DND-41 (cell line): ENCODE results near the gene BARHL1.

ENCODE experiments used
- ATAC-seq: fragments of 200-7000 bp; cut with Tn5 transposase; 3 replicates; pipeline ENCODE4 v1.9.1; 2021; ENCODE audit warnings: low read depth; ENCODE audit not compliant: insufficient read depth
- DNase-seq: peaks from one replicate; pipeline ENCODE4 v3.0.0-alpha.2; 2020
- H2AFZ ChIP-seq: 2 replicates; pipeline ENCODE4 v1.6.0; 2012; ENCODE audit warnings: low read depth, low read length
- H3K27ac ChIP-seq: 2 replicates; pipeline ENCODE4 v1.5.1; 2012; ENCODE audit warnings: low read length, inconsistent platforms
- H3K27me3 ChIP-seq: fragments of 200-600 bp; sonication (generic); 2 replicates; pipeline ENCODE4 v1.6.0; 2012; ENCODE audit warnings: low read length, mild to moderate bottlenecking, inconsistent platforms; ENCODE audit not compliant: insufficient read depth, poor library complexity
- H3K36me3 ChIP-seq: 2 replicates; pipeline ENCODE4 v1.5.1; 2012; ENCODE audit warnings: low read length, inconsistent platforms; ENCODE audit not compliant: insufficient read depth
- H3K4me1 ChIP-seq: 2 replicates; pipeline ENCODE4 v1.5.1; 2012; ENCODE audit warnings: mild to moderate bottlenecking, low read length; ENCODE audit not compliant: insufficient read depth
- H3K4me2 ChIP-seq: 2 replicates; pipeline ENCODE4 v1.6.0; 2012; ENCODE audit warnings: mild to moderate bottlenecking, moderate library complexity, low read length, inconsistent platforms; ENCODE audit not compliant: insufficient read depth
- H3K4me3 ChIP-seq, 2 experiments: fragments of 200-600 bp in 1 of 2; shearing (Covaris generic) in 1 of 2; 2 replicates each; pipeline ENCODE4 v1.5.1; 2012 to 2016; ENCODE audit warnings: inconsistent platforms in 2 of 2, low read length in 2 of 2, mild to moderate bottlenecking in 2 of 2, low read depth in 1 of 2, moderate library complexity in 1 of 2
- H3K79me2 ChIP-seq: 2 replicates; pipeline ENCODE4 v1.6.0; 2012; ENCODE audit warnings: low read length, inconsistent platforms; ENCODE audit not compliant: insufficient read depth
- H3K9ac ChIP-seq: 2 replicates; pipeline ENCODE4 v1.6.0; 2012; ENCODE audit warnings: low read depth, mild to moderate bottlenecking, inconsistent platforms, low read length, moderate library complexity
- H3K9me3 ChIP-seq: 2 replicates; pipeline ENCODE4 v1.5.1; 2012; ENCODE audit warnings: low read length, moderate library complexity, mild to moderate bottlenecking, inconsistent platforms; ENCODE audit not compliant: insufficient read depth, severe bottlenecking
- H4K20me1 ChIP-seq: 2 replicates; pipeline ENCODE4 v1.6.0; 2012; ENCODE audit warnings: low read length; ENCODE audit not compliant: insufficient read depth
- EZH2 ChIP-seq: IDR thresholded peaks from 3 replicates; pipeline ENCODE4 v1.6.1; 2012; ENCODE audit warnings: borderline replicate concordance, low read depth, mild to moderate bottlenecking, moderate library complexity, low read length, inconsistent platforms; ENCODE audit not compliant: severe bottlenecking
- TF ChIP-seq, protein P1 (sequence below): IDR thresholded peaks from 2 replicates; pipeline ENCODE4 v1.5.1; 2012; ENCODE audit warnings: borderline replicate concordance, low read length, moderate library complexity, mild to moderate bottlenecking; ENCODE audit not compliant: poor library complexity, severe bottlenecking; ENCODE audit errors: extremely low read depth

Gene BARHL1

DNA sequence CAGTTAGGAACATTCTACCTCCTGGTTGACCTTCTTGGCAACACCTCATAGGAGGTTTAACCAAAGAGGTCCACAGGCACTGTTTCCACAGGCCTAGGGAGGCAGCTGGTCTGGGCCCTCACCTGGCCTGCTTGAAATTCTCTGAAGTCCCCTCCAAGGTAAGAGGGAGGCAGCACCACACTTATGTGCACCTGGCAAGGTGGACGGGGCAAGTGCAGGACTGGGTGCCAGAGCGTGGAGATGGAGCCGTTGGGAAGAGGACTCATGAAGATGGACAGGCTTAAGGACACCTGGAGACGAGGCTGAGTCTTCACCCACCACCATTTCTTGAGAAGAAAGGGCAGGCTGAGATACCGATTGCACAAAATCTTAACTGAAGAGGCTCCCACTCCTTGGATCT is 6.6 kb upstream of the BARHL1 start:
- Histone ChIP-seq H3K27ac (no peak overlapping the region), H3K79me2 (no peaks in the 10 kb centered on the region), H3K4me2 (no peak overlapping the region), H3K36me3 (no peaks in the 10 kb centered on the region), H3K9ac (no peak overlapping the region), H4K20me1 (peaks cover 13% of the 10 kb centered on the region; the same call in 1 of the 2 replicates), H3K27me3 (no peaks in the 10 kb centered on the region), H3K4me1 (no peaks in the 10 kb centered on the region), H2AFZ (no peak overlapping the region), H3K9me3 (no peaks in the 10 kb centered on the region), H3K4me3 (no peak overlapping the region)
- ATAC-seq (no peak), DNase-seq (no peak)
- TF ChIP-seq, protein P1, sequence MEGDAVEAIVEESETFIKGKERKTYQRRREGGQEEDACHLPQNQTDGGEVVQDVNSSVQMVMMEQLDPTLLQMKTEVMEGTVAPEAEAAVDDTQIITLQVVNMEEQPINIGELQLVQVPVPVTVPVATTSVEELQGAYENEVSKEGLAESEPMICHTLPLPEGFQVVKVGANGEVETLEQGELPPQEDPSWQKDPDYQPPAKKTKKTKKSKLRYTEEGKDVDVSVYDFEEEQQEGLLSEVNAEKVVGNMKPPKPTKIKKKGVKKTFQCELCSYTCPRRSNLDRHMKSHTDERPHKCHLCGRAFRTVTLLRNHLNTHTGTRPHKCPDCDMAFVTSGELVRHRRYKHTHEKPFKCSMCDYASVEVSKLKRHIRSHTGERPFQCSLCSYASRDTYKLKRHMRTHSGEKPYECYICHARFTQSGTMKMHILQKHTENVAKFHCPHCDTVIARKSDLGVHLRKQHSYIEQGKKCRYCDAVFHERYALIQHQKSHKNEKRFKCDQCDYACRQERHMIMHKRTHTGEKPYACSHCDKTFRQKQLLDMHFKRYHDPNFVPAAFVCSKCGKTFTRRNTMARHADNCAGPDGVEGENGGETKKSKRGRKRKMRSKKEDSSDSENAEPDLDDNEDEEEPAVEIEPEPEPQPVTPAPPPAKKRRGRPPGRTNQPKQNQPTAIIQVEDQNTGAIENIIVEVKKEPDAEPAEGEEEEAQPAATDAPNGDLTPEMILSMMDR: no peak
- no peak for TF ChIP-seq EZH2

DNA sequence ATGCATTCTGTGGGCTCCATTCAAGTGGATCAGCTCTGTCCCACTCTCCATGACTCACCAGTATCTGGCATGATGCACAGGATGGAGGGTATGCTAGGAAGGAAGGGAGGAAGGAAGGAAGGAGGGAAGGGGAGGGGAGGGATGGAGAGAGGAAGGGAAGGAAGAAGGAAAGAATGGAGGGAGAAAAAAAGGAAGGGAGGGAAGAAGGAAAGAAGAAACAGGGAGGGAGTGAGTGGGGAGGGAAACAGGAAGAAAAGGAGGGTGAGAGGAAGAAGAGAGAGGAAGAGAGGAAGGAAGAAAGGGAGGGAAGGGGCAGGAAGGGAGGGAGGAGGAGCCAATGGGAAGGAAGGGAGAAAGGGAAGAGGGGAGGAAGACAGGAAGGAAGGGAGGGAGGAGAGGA is 5.3 kb upstream of the BARHL1 start:
- Histone ChIP-seq H3K9me3 (no peaks in the 10 kb centered on the region), H3K4me2 (no peak overlapping the region), H3K27me3 (no peaks in the 10 kb centered on the region), H3K36me3 (no peaks in the 10 kb centered on the region), H3K27ac (no peak overlapping the region), H3K4me3 (no peak overlapping the region), H2AFZ (no peak overlapping the region), H3K9ac (no peak overlapping the region), H3K4me1 (0 out of 2 replicates have a peak, but pooled peaks cover 3% of the 10 kb centered on the region), H3K79me2 (no peaks in the 10 kb centered on the region), H4K20me1 (peaks cover 17% of the 10 kb centered on the region; the same call in 1 of the 2 replicates)
- DNase-seq (no peak), ATAC-seq (no peak)
- no peak for TF ChIP-seq EZH2
- TF ChIP-seq, protein P1: no peak

DNA sequence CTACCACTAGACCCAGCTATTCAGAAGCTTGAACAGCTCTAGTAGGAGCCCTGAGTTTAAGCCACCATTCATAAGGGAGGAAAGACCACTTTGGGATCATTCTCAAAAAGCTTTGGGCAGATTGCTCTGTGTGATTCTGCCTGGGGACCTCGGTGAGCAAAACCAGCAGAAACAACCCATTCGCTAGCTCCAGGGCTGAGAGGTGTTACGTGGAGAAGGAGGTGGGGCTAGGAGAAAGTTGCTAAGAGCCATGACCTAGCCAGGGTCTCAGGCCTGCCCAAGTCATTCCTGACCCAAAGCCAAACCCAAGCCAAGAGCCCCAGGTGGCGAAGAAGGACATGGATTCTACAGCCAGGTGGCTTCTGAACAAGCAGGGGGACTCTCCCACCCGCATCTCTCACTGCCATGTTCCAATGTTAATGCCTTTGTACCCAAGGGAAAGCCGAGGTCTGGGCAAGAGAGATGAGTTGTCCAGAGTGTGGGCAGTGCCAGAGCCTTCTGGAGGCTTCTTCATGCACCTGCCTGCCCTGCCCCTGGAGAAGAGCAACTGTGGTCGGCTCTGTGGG is 4.0 kb upstream of the BARHL1 start:
- Histone ChIP-seq H3K27ac (no peak overlapping the region), H3K4me1 (0 out of 2 replicates have a peak, but pooled peaks cover 3% of the 10 kb centered on the region), H3K4me2 (no peak overlapping the region), H3K27me3 (no peaks in the 10 kb centered on the region), H3K79me2 (no peaks in the 10 kb centered on the region), H3K36me3 (no peaks in the 10 kb centered on the region), H3K9ac (no peak overlapping the region), H2AFZ (no peak overlapping the region), H3K9me3 (no peaks in the 10 kb centered on the region), H3K4me3 (no peak overlapping the region), H4K20me1 (peaks cover 23% of the 10 kb centered on the region; the same call in 1 of the 2 replicates)
- ATAC-seq (no peak), DNase-seq (no peak)
- no peak for TF ChIP-seq EZH2
- TF ChIP-seq, protein P1: no peak
